Stimulated activated CD8-positive, alpha-beta memory T cell treated with anti-CD3 and anti-CD28 coated beads, Interleukin-15, amount 100 ng/mL, for 24 hours (primary cell): ENCODE measurements around the gene SMIM29.

Experiments
- DNase-seq: peaks from one replicate; pipeline ENCODE4 v3.0.0-alpha.2; 2020; ENCODE audit warnings: low read depth

The SMIM29 gene

GRCh38 chr6:34226066-34226465 is 22.7 kb downstream of the SMIM29 start:
- DNase-seq: no peak

- DNase-seq: no peak
Measured at GRCh38 chr6:34225551-34225950, 23.3 kb downstream of the SMIM29 start.

GRCh38 chr6:34223956-34224940 is 24.6 kb downstream of the SMIM29 start:
- peak; percentile 87 for DNase-seq

GRCh38 chr6:34223381-34223955 is 25.3 kb downstream of the SMIM29 start:
- DNase-seq: no peak

- DNase-seq: no peak
Measured at GRCh38 chr6:34218691-34219090, 30.1 kb downstream of the SMIM29 start.

- no peak for DNase-seq
Measured at GRCh38 chr6:34213772-34214171, 35.0 kb downstream of the SMIM29 start.

GRCh38 chr6:34207695-34208443 is 40.9 kb downstream of the SMIM29 start:
- DNase-seq: no peak

- no peak for DNase-seq
Measured at GRCh38 chr6:34206726-34207125, 42.1 kb downstream of the SMIM29 start.

GRCh38 chr6:34205916-34206315 is 42.9 kb downstream of the SMIM29 start:
- DNase-seq: no peak

- DNase-seq: no peak
Measured at GRCh38 chr6:34205466-34205865, 43.3 kb downstream of the SMIM29 start.

GRCh38 chr6:34204693-34205092 is 44.1 kb downstream of the SMIM29 start:
- DNase-seq: no peak

GRCh38 chr6:34202329-34203201 is 46.2 kb downstream of the SMIM29 start:
- no peak for DNase-seq

GRCh38 chr6:34201455-34202107 is 47.2 kb downstream of the SMIM29 start:
- no peak for DNase-seq

- DNase-seq: no peak
Measured at GRCh38 chr6:34200340-34200971, 48.4 kb downstream of the SMIM29 start.

- no peak for DNase-seq
Measured at GRCh38 chr6:34196833-34197195, 52.0 kb downstream of the SMIM29 start.
